ENCODE data around the gene CAMK2B.

CAMK2B gene

GRCh38 chr7:44325201-44325671 lies at the start of gene CAMK2B:
TSS of gene CAMK2B (minus strand) at chr7:44325594. CDS start at chr7:44325421, 173 bp downstream.
- no peak for DNase-seq (ENCODE audit: low read depth)
- no peak for TF ChIP-seq CTCF (conservative IDR thresholded peaks at IDR 0.05; ENCODE audit: low read depth, low read length)
- H3K4me3 ChIP-seq (ENCODE audit: low read length), result peak within 1 kb of the TSS; percentile 25

GRCh38 chr7:44374007-44374763 lies 48.8 kb upstream of the CAMK2B start:
- no peak overlapping the region for H3K4me3 ChIP-seq (ENCODE audit: low read length)
- DNase-seq (ENCODE audit: low read depth), result no peak
- TF ChIP-seq CTCF (conservative IDR thresholded peaks at IDR 0.05; ENCODE audit: low read depth, low read length), result no peak

GRCh38 chr7:44373418-44373740 lies 48.0 kb upstream of the CAMK2B start:
- TF ChIP-seq CTCF (conservative IDR thresholded peaks at IDR 0.05; ENCODE audit: low read depth, low read length), result no peak
- H3K4me3 ChIP-seq (ENCODE audit: low read length), result no peak overlapping the region
- DNase-seq (ENCODE audit: low read depth), result no peak

GRCh38 chr7:44372560-44373417 lies 47.4 kb upstream of the CAMK2B start:
- no peak overlapping the region for H3K4me3 ChIP-seq (ENCODE audit: low read length)
- DNase-seq (ENCODE audit: low read depth), result no peak
- no peak for TF ChIP-seq CTCF (conservative IDR thresholded peaks at IDR 0.05; ENCODE audit: low read depth, low read length)

GRCh38 chr7:44368885-44369284 lies 43.5 kb upstream of the CAMK2B start:
- no peak for DNase-seq (ENCODE audit: low read depth)
- no peak for TF ChIP-seq CTCF (conservative IDR thresholded peaks at IDR 0.05; ENCODE audit: low read depth, low read length)
- no peak overlapping the region for H3K4me3 ChIP-seq (ENCODE audit: low read length)

GRCh38 chr7:44368455-44368854 lies 43.1 kb upstream of the CAMK2B start:
- no peak overlapping the region for H3K4me3 ChIP-seq (ENCODE audit: low read length)
- TF ChIP-seq CTCF (conservative IDR thresholded peaks at IDR 0.05; ENCODE audit: low read depth, low read length), result no peak
- DNase-seq (ENCODE audit: low read depth), result no peak

Measured in retinal pigment epithelial cell (primary cell).